GM23248 (cell line): ENCODE data around the gene SEMA3D. TPM values are rescaled to one million over a fixed set of nuclear protein-coding genes. Genes with fewer than 3 reads are reported as not detected.

ENCODE experiments used
- DNase-seq: peaks from one replicate; pipeline ENCODE4 v3.0.0-alpha.2; 2015
- H2AFZ ChIP-seq: fragments of 200-600 bp; sonication (generic); 2 replicates; pipeline ENCODE4 v1.6.1; 2016; ENCODE audit warnings: antibody characterized with exemption
- H3F3A ChIP-seq: fragments of 200-600 bp; sonication (generic); 2 replicates; pipeline ENCODE4 v1.6.1; 2016; ENCODE audit warnings: mild to moderate bottlenecking, antibody characterized with exemption, mixed run types; ENCODE audit not compliant: insufficient read depth
- H3K27ac ChIP-seq: fragments of 200-600 bp; sonication (generic); 2 replicates; pipeline ENCODE4 v1.5.1; 2016; ENCODE audit warnings: mild to moderate bottlenecking
- H3K27me3 ChIP-seq: fragments of 200-600 bp; sonication (generic); replicated peaks from 2 replicates; pipeline ENCODE4 v1.6.1; 2016; ENCODE audit warnings: mild to moderate bottlenecking; ENCODE audit not compliant: insufficient read depth
- H3K36me3 ChIP-seq: fragments of 200-600 bp; sonication (generic); 2 replicates; pipeline ENCODE4 v1.6.1; 2016; ENCODE audit warnings: low read depth, mild to moderate bottlenecking
- H3K4me1 ChIP-seq: fragments of 200-600 bp; sonication (generic); 2 replicates; pipeline ENCODE4 v1.6.1; 2016; ENCODE audit warnings: mild to moderate bottlenecking; ENCODE audit not compliant: insufficient read depth
- H3K4me2 ChIP-seq: fragments of 200-600 bp; sonication (generic); one replicate; pipeline ENCODE4 v1.6.1; 2016; ENCODE audit warnings: mild to moderate bottlenecking; ENCODE audit not compliant: unreplicated experiment
- H3K4me3 ChIP-seq: fragments of 200-600 bp; sonication (generic); 2 replicates; pipeline ENCODE4 v1.5.1; 2016; ENCODE audit warnings: mild to moderate bottlenecking
- H3K79me2 ChIP-seq: fragments of 200-600 bp; sonication (generic); 2 replicates; pipeline ENCODE4 v1.6.1; 2016; ENCODE audit warnings: mild to moderate bottlenecking; ENCODE audit not compliant: insufficient read depth
- H3K9ac ChIP-seq: fragments of 200-600 bp; sonication (generic); 2 replicates; pipeline ENCODE4 v1.6.1; 2016; ENCODE audit warnings: mild to moderate bottlenecking
- H3K9me2 ChIP-seq: fragments of 200-600 bp; sonication (generic); 2 replicates; pipeline ENCODE4 v1.6.1; 2016; ENCODE audit warnings: mixed run types, mild to moderate bottlenecking, moderate library complexity; ENCODE audit not compliant: insufficient read depth
- H3K9me3 ChIP-seq: fragments of 200-600 bp; sonication (generic); one replicate; pipeline ENCODE4 v1.6.1; 2017; ENCODE audit warnings: low read depth
- H4K20me1 ChIP-seq: fragments of 200-600 bp; sonication (generic); 2 replicates; pipeline ENCODE4 v1.6.0; 2016; ENCODE audit not compliant: insufficient read depth
- EZH2 ChIP-seq: fragments of 200-600 bp; sonication (generic); IDR thresholded peaks from 2 replicates; pipeline ENCODE4 v1.6.1; 2018; ENCODE audit warnings: antibody characterized with exemption, mild to moderate bottlenecking; ENCODE audit not compliant: insufficient read depth, poor library complexity, severe bottlenecking
- EZH2phosphoT487 ChIP-seq: fragments of 200-600 bp; sonication (generic); IDR thresholded peaks from 2 replicates; pipeline ENCODE4 v1.6.1; 2018; ENCODE audit warnings: antibody characterized with exemption, moderate library complexity, mild to moderate bottlenecking, low read depth; ENCODE audit not compliant: insufficient read depth
- WGBS, 2 experiments: methylation state at CpG; one replicate each; pipeline ENCODE4 v1.1.6; 2015 to 2017; ENCODE audit warnings: low lambda C conversion rate in 2 of 2, low coverage in 1 of 2; ENCODE audit errors: missing lambda C conversion rate in 2 of 2; 5-methylcytosine and 5-hydroxymethylcytosine counted together
- in situ Hi-C: fragments of 300-500 bp; cut with MboI; formaldehyde crosslinking; loops from 2 replicates; pipeline ENCODE4 v1.15.0; 2020
- polyA plus RNA-seq: library from polyadenylated mRNA; unstranded; fragments of >200 nt; fragmentation: Nextera tagmentation; extraction: Ambion mirVana; gene quantifications from 2 replicates; pipeline ENCODE4 v1.2.1, GENCODE V29; 2016
- total RNA-seq: library from RNA; depleted of rRNA; stranded (reverse); fragments of >200 nt; shearing (Covaris generic); gene quantifications from 2 replicates; pipeline ENCODE4 v1.2.3, GENCODE V29; 2014

SEMA3D gene
- total and polyA plus RNA-seq, 2 experiments from 2014 or later: 4.0 to 6.6 TPM

DNA sequence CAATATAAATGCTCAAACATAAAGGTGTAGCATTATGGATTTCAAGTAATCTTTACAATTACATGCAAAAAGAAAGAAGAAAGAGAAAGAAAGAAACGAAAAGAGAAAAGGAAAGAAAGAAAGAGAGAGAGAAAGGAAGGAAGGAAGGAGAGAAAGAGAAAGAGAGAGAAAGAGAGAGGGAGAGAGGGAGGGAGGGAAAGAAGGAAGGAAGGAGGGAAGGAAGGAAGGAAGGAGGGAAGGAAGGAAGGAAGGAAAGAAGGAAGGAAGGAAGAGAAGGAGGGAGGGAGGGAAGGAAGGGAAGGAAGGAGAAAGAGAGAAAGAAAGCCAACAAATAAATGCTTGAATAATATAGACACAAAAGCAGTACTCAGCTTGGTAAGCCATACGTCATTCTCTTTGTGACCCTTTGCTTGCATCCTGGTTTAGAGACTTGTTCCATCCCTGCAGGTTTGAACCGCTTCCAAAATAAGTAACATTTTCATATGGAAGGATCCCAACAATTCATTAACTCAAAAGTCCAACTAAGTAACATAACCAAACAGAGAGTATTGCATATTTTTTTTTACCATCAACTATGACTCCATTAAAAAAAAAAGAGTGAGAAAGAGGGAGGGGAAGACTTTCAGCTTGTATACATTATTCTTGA lies 95.8 kb downstream of the SEMA3D start:
- Histone ChIP-seq H3K4me1 (no peaks in the 10 kb centered on the region), H3K27me3 (no peaks in the 10 kb centered on the region), H3F3A (no peaks in the 10 kb centered on the region), H3K9me2 (no peaks in the 10 kb centered on the region), H3K36me3 (no peaks in the 10 kb centered on the region), H3K9ac (no peak overlapping the region), H3K4me2 (no peak overlapping the region), H3K79me2 (no peaks in the 10 kb centered on the region), H3K9me3 (no peaks in the 10 kb centered on the region), H3K4me3 (no peak overlapping the region), H4K20me1 (no peaks in the 10 kb centered on the region), H3K27ac (no peak overlapping the region), H2AFZ (no peak overlapping the region)
- WGBS, 2 experiments: 82 to 83% methylated on average over 3 of the region's 3 CpGs
- in situ Hi-C loops: no loop called here
- DNase-seq: no peak
- TF ChIP-seq EZH2phosphoT487 (no peak), EZH2 (no peak)

DNA sequence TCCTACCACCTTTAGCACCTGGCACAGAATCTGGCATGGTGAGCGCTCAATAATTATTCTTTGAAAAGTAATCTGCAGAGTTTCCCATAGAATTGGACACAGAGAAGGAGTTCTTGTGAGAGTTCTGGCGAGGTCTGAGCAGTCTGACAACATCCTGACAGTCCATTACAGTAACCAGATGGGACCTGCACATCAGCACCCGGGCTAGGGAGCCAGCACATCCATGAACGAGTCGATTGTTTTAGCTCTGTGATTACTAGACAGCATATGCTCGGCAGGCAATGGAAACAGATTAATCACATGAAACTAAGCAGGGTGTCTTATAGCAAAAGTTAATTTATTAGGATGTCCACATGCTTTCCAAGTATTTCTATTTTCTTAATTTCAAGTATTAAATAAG lies 96.7 kb downstream of the SEMA3D start:
- Histone ChIP-seq H3F3A (no peaks in the 10 kb centered on the region), H3K4me1 (no peaks in the 10 kb centered on the region), H2AFZ (no peak overlapping the region), H3K4me2 (no peak overlapping the region), H3K27ac (no peak overlapping the region), H3K79me2 (no peaks in the 10 kb centered on the region), H3K4me3 (no peak overlapping the region), H3K36me3 (no peaks in the 10 kb centered on the region), H3K9me2 (no peaks in the 10 kb centered on the region), H3K9ac (no peak overlapping the region), H4K20me1 (no peaks in the 10 kb centered on the region), H3K27me3 (no peaks in the 10 kb centered on the region), H3K9me3 (no peaks in the 10 kb centered on the region)
- TF ChIP-seq EZH2 (no peak), EZH2phosphoT487 (no peak)
- 42 to 49% methylated on average over 6 of the region's 6 CpGs for whole genome bisulfite sequencing, 2 experiments
- DNase-seq: no peak
- in situ Hi-C loops: no loop called here

DNA sequence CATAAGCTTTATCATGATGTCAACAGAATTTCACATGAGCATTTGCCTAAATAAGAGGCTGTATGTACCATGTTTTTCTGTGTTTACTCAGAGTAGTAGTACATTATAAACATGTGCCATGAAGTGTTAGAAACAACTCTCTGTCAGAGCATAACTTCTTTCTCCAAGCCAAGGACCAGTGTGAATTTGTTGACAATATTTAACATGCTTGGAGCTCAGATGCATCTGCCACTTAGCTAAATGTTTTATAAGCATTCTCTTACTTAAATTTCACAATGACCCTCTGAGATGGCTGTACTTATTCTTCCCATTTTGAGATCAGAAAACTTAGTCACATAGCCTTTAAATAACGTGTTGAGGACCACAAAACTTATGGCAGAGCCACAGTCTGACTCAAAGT lies 105.0 kb downstream of the SEMA3D start:
- no peak for TF ChIP-seq EZH2
- TF ChIP-seq EZH2phosphoT487: no peak
- H3K9me3 ChIP-seq: no peaks in the 10 kb centered on the region
- no peaks in the 10 kb centered on the region for H3K36me3 ChIP-seq
- H2AFZ ChIP-seq: no peak overlapping the region
- no peaks in the 10 kb centered on the region for H3K27me3 ChIP-seq
- H3K79me2 ChIP-seq: no peaks in the 10 kb centered on the region
- H3K4me2 ChIP-seq: no peak overlapping the region
- H3K9me2 ChIP-seq: no peaks in the 10 kb centered on the region
- H3K9ac ChIP-seq: no peak overlapping the region
- H4K20me1 ChIP-seq: no peaks in the 10 kb centered on the region
- no peak overlapping the region for H3K27ac ChIP-seq
- H3K4me3 ChIP-seq: no peak overlapping the region
- H3K4me1 ChIP-seq: no peaks in the 10 kb centered on the region
- H3F3A ChIP-seq: no peaks in the 10 kb centered on the region; the same call in 1 of the 2 replicates
- in situ Hi-C loops: no loop called here
- WGBS, 2 experiments: 52 to 67% methylated on average over 1 of the region's 1 CpG
- no peak for DNase-seq

GRCh38 chr7:85081392-85081791 lies 105.5 kb downstream of the SEMA3D start:
- no peaks in the 10 kb centered on the region for H4K20me1 ChIP-seq
- WGBS, 2 experiments: 36 to 43% methylated on average over 1 of the region's 1 CpG

GRCh38 chr7:85079434-85079833 lies 107.4 kb downstream of the SEMA3D start:
- no peaks in the 10 kb centered on the region for H3K36me3 ChIP-seq
- WGBS, 2 experiments: 97 to 100% methylated on average over 1 of the region's 1 CpG
- no peak overlapping the region for H2AFZ ChIP-seq
- H3K27me3 ChIP-seq: no peaks in the 10 kb centered on the region
- no peaks in the 10 kb centered on the region for H3K9me3 ChIP-seq
- H3K4me3 ChIP-seq: no peak overlapping the region
- H4K20me1 ChIP-seq: no peaks in the 10 kb centered on the region
- no peak for DNase-seq
- H3K27ac ChIP-seq: no peak overlapping the region
- H3F3A ChIP-seq: no peaks in the 10 kb centered on the region; the same call in 1 of the 2 replicates
- H3K9me2 ChIP-seq: no peaks in the 10 kb centered on the region
- in situ Hi-C loops: no loop called here
- TF ChIP-seq EZH2phosphoT487 (no peak), EZH2 (no peak)
- no peaks in the 10 kb centered on the region for H3K79me2 ChIP-seq
- H3K4me1 ChIP-seq: no peaks in the 10 kb centered on the region
- no peak overlapping the region for H3K9ac ChIP-seq
- H3K4me2 ChIP-seq: no peak overlapping the region

More at GRCh38 chr7:85081392-85081791, 105.5 kb downstream of the SEMA3D start:
- Histone ChIP-seq H3K4me1 (no peaks in the 10 kb centered on the region), H3K9me2 (no peaks in the 10 kb centered on the region), H3K79me2 (no peaks in the 10 kb centered on the region), H2AFZ (no peak overlapping the region), H3K4me3 (no peak overlapping the region), H3K9me3 (no peaks in the 10 kb centered on the region), H3K27me3 (no peaks in the 10 kb centered on the region), H3K27ac (no peak overlapping the region), H3K4me2 (no peak overlapping the region), H3F3A (no peaks in the 10 kb centered on the region; the same call in 1 of the 2 replicates), H3K36me3 (no peaks in the 10 kb centered on the region), H3K9ac (no peak overlapping the region)
- DNase-seq: no peak
- no peak for TF ChIP-seq EZH2phosphoT487
- no peak for TF ChIP-seq EZH2
- in situ Hi-C loops: no loop called here
